SK-N-MC (cell line): ENCODE data around the gene FANCC.

Source experiments
- EZH2 ChIP-seq: fragments of 200-600 bp; sonication (generic); IDR thresholded peaks from one replicate; pipeline ENCODE4 v1.6.1; 2017; ENCODE audit warnings: antibody characterized with exemption
- FOXP2 ChIP-seq: optimal IDR thresholded peaks from 2 replicates; pipeline ENCODE3; 2011; ENCODE audit warnings: mild to moderate bottlenecking, moderate library complexity; ENCODE audit not compliant: insufficient read depth; ENCODE audit errors: extremely low read length, control extremely low read depth
- POLR2AphosphoS5 ChIP-seq: IDR thresholded peaks from 2 replicates; pipeline ENCODE4 v1.6.1; 2012; ENCODE audit warnings: mild to moderate bottlenecking, low read depth, low read length, borderline replicate concordance

DNA sequence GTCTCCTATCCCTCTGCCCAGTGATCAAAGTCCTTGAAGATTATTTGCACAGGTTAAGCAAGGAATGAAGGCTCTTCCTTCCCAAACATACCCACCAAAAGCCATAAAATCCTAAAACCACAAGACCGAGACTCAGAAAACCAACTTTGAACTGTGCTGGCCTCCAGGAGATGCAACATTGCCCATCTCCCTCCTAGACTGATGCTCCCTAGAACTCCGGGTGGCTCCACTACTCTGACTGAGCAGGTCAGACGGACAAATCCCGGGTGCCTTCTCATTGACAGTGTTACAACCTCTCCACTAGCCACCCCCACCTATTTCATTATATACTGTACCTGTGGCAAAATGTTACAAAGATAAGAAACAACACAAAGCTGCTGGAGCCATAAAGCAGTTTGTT, 110.1 kb downstream of the FANCC start:
- TF ChIP-seq POLR2AphosphoS5, result no peak
- no peak for TF ChIP-seq EZH2
- TF ChIP-seq FOXP2, result no peak
